Mesendoderm (in vitro differentiated cells): ENCODE data around the gene FARP2.
"Not testable (repeated sequence)": the region's sequence is repeated elsewhere in the genome, so short reads cannot be mapped to it uniquely, and the experiment has no call there.

Experiments
- DNase-seq: peaks from one replicate; pipeline ENCODE4 v3.0.0; 2013
- H2AK5ac ChIP-seq: 2 replicates; pipeline ENCODE4 v1.6.1; 2013; ENCODE audit warnings: low read length, inconsistent platforms
- H2BK120ac ChIP-seq: 2 replicates; pipeline ENCODE4 v1.6.1; 2013; ENCODE audit warnings: low read depth, mild to moderate bottlenecking, low read length, moderate library complexity, mixed read lengths
- H2BK15ac ChIP-seq: replicated peaks from 2 replicates; pipeline ENCODE4 v1.6.1; 2013; ENCODE audit warnings: low read depth, mild to moderate bottlenecking, moderate library complexity
- H2BK5ac ChIP-seq: 2 replicates; pipeline ENCODE4 v1.6.1; 2013; ENCODE audit warnings: low read length, inconsistent platforms
- H3K18ac ChIP-seq: 2 replicates; pipeline ENCODE4 v1.6.1; 2013; ENCODE audit warnings: mild to moderate bottlenecking, low read length, mixed read lengths
- H3K23ac ChIP-seq: one replicate; pipeline ENCODE4 v1.6.1; 2013; ENCODE audit warnings: low read length
- H3K27ac ChIP-seq: 2 replicates; pipeline ENCODE4 v1.5.1; 2013; ENCODE audit warnings: low read depth, mild to moderate bottlenecking, inconsistent platforms, low read length, moderate library complexity
- H3K27me3 ChIP-seq: 2 replicates; pipeline ENCODE4 v1.6.1; 2013; ENCODE audit warnings: low read length, control low read depth, mild to moderate bottlenecking, inconsistent platforms; ENCODE audit not compliant: insufficient read depth, poor library complexity
- H3K36me3 ChIP-seq: 2 replicates; pipeline ENCODE4 v1.6.1; 2013; ENCODE audit warnings: low read length, inconsistent platforms; ENCODE audit not compliant: control insufficient read depth, insufficient read depth
- H3K4ac ChIP-seq: one replicate; pipeline ENCODE4 v1.6.1; 2013; ENCODE audit warnings: low read depth, mild to moderate bottlenecking, low read length, moderate library complexity
- H3K4me1 ChIP-seq: 2 replicates; pipeline ENCODE4 v1.6.1; 2013; ENCODE audit warnings: low read depth, low read length, inconsistent platforms; ENCODE audit not compliant: control insufficient read depth
- H3K4me2 ChIP-seq: 2 replicates; pipeline ENCODE4 v1.6.1; 2013; ENCODE audit warnings: low read length
- H3K4me3 ChIP-seq: 2 replicates; pipeline ENCODE4 v1.5.1; 2013; ENCODE audit warnings: mild to moderate bottlenecking, low read length
- H3K56ac ChIP-seq: one replicate; pipeline ENCODE4 v1.6.1; 2013; ENCODE audit warnings: low read length
- H3K79me1 ChIP-seq: 2 replicates; pipeline ENCODE4 v1.6.1; 2013; ENCODE audit warnings: low read length, inconsistent platforms
- H3K79me2 ChIP-seq: 2 replicates; pipeline ENCODE4 v1.6.1; 2013; ENCODE audit warnings: mild to moderate bottlenecking, low read length; ENCODE audit not compliant: control insufficient read depth, insufficient read depth
- H3K9ac ChIP-seq: 2 replicates; pipeline ENCODE4 v1.6.1; 2013; ENCODE audit warnings: low read length, inconsistent platforms
- H4K5ac ChIP-seq: one replicate; pipeline ENCODE4 v1.6.1; 2013; ENCODE audit warnings: low read length
- H4K8ac ChIP-seq: one replicate; pipeline ENCODE4 v1.6.1; 2013; ENCODE audit warnings: low read depth, mild to moderate bottlenecking, control low read depth, low read length, moderate library complexity
- WGBS: extraction: QIAGEN DNeasy Blood & Tissue Kit; methylation state at CpG from one replicate; pipeline ENCODE4 v1.1.7; 2013; ENCODE audit warnings: low lambda C conversion rate, missing lambda C conversion rate; ENCODE audit not compliant: insufficient coverage; ENCODE audit errors: extremely low coverage; 5-methylcytosine and 5-hydroxymethylcytosine counted together

Gene FARP2

GRCh38 chr2:241413929-241414580 lies 58.0 kb downstream of the FARP2 start:
- H3K36me3 ChIP-seq: peaks cover 8% of the 10 kb centered on the region

GRCh38 chr2:241415196-241415595 lies 59.1 kb downstream of the FARP2 start:
- H3K36me3 ChIP-seq: peaks cover 9% of the 10 kb centered on the region
- H2BK5ac ChIP-seq: no peak overlapping the region
- no peak overlapping the region for H4K5ac ChIP-seq
- no peak overlapping the region for H2AK5ac ChIP-seq
- no peak overlapping the region for H3K4me3 ChIP-seq
- H3K23ac ChIP-seq: no peak overlapping the region
- no peaks in the 10 kb centered on the region for H3K4me1 ChIP-seq
- no peaks in the 10 kb centered on the region for H3K79me2 ChIP-seq
- H4K8ac ChIP-seq: no peak overlapping the region
- no peak overlapping the region for H3K4me2 ChIP-seq
- H2BK120ac ChIP-seq: no peak overlapping the region
- DNase-seq: no peak
- H3K56ac ChIP-seq: no peak overlapping the region
- H3K27ac ChIP-seq: no peak overlapping the region
- no peaks in the 10 kb centered on the region for H3K27me3 ChIP-seq
- no CpG with 5 or more reads among the region's 3 CpGs for WGBS
- no peak overlapping the region for H3K9ac ChIP-seq
- no peaks in the 10 kb centered on the region for H3K79me1 ChIP-seq
- no peak overlapping the region for H3K18ac ChIP-seq
- no peak overlapping the region for H2BK15ac ChIP-seq
- H3K4ac ChIP-seq: no peak overlapping the region

More at GRCh38 chr2:241413929-241414580, 58.0 kb downstream of the FARP2 start:
- no peaks in the 10 kb centered on the region for H3K4me1 ChIP-seq
- no peaks in the 10 kb centered on the region for H3K79me1 ChIP-seq
- no peak overlapping the region for H3K4me2 ChIP-seq
- no peaks in the 10 kb centered on the region for H3K27me3 ChIP-seq
- no peak overlapping the region for H4K8ac ChIP-seq
- H3K9ac ChIP-seq: no peak overlapping the region
- H2AK5ac ChIP-seq: no peak overlapping the region
- H3K79me2 ChIP-seq: no peaks in the 10 kb centered on the region
- H3K4me3 ChIP-seq: no peak overlapping the region
- H3K18ac ChIP-seq: no peak overlapping the region
- no peak overlapping the region for H4K5ac ChIP-seq
- no peak overlapping the region for H2BK15ac ChIP-seq
- H3K56ac ChIP-seq: no peak overlapping the region
- no peak overlapping the region for H2BK5ac ChIP-seq
- H2BK120ac ChIP-seq: no peak overlapping the region
- no peak overlapping the region for H3K23ac ChIP-seq
- DNase-seq: no peak
- no CpG with 5 or more reads among the region's 7 CpGs for WGBS
- H3K27ac ChIP-seq: no peak overlapping the region
- H3K4ac ChIP-seq: no peak overlapping the region

DNA sequence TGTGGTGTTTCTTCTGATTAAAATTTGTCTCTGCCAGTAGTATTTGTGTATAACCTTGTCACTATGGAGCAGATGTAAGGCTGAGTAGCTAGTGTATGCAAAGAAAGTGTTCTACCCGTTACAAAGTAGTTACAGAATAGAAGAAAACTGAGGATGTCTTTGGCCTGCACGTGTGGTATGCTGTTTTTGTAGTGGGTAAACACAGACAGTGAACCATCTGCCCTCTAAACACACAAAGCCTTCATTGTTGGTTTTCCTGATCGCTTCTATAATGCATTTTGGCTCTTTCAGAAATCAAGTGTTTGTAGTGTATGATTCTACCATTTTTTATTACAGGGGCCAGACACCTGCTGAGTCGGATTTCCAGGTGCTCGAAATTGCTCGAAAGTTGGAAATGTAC lies 61.5 kb downstream of the FARP2 start:
- Histone ChIP-seq H4K5ac (no peak overlapping the region), H3K4me2 (no peak overlapping the region), H3K4ac (no peak overlapping the region), H3K79me1 (no peaks in the 10 kb centered on the region), H2BK15ac (no peak overlapping the region), H3K4me1 (no peaks in the 10 kb centered on the region), H3K79me2 (no peaks in the 10 kb centered on the region), H3K18ac (no peak overlapping the region), H3K36me3 (peaks cover 7% of the 10 kb centered on the region), H3K27me3 (no peaks in the 10 kb centered on the region), H3K27ac (no peak overlapping the region), H2BK5ac (no peak overlapping the region), H3K23ac (no peak overlapping the region), H4K8ac (no peak overlapping the region), H2AK5ac (no peak overlapping the region), H3K56ac (no peak overlapping the region), H3K9ac (no peak overlapping the region), H3K4me3 (no peak overlapping the region), H2BK120ac (no peak overlapping the region)
- DNase-seq: no peak
- no CpG with 5 or more reads among the region's 6 CpGs for whole genome bisulfite sequencing

DNA sequence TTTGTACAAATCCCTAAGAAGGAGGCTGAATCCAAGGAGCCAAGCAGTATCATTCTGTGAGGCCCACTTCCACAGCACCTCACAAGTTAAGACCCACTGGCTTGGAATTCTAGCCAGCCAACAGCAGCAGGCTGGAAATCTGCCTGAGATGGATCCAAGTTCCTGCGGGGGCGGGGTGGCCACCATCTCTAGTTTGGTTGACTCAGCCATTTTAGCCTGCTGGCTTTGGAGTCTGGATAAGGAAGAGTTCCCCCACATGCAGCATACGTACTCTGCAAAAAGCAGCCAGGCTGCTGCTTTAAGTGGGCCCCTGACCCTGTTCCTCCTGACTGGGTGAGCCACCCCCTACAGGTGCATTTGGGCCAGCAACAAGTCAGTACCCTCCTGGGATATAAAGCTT lies 65.2 kb downstream of the FARP2 start:
- Histone ChIP-seq H4K8ac (no peak overlapping the region), H3K4ac (no peak overlapping the region), H3K79me2 (no peaks in the 10 kb centered on the region), H4K5ac (no peak overlapping the region), H3K79me1 (no peaks in the 10 kb centered on the region), H3K27me3 (no peaks in the 10 kb centered on the region), H3K9ac (no peak overlapping the region), H3K56ac (no peak overlapping the region), H2BK15ac (no peak overlapping the region), H3K23ac (no peak overlapping the region), H2BK120ac (no peak overlapping the region), H2BK5ac (no peak overlapping the region), H3K4me1 (no peaks in the 10 kb centered on the region), H2AK5ac (no peak overlapping the region), H3K27ac (no peak overlapping the region), H3K36me3 (peaks cover 3% of the 10 kb centered on the region), H3K18ac (no peak overlapping the region), H3K4me3 (no peak overlapping the region), H3K4me2 (no peak overlapping the region)
- WGBS: no CpG with 5 or more reads among the region's 3 CpGs
- no peak for DNase-seq

GRCh38 chr2:241421942-241422341 lies 65.9 kb downstream of the FARP2 start:
- not testable (repeated sequence) for H3K4me3 ChIP-seq, H2BK15ac ChIP-seq, H4K8ac ChIP-seq, H3K36me3 ChIP-seq, H2AK5ac ChIP-seq, H3K27ac ChIP-seq, H2BK120ac ChIP-seq, H2BK5ac ChIP-seq, H3K9ac ChIP-seq, H3K27me3 ChIP-seq, H4K5ac ChIP-seq, H3K23ac ChIP-seq, H3K79me1 ChIP-seq, H3K4ac ChIP-seq, H3K4me1 ChIP-seq, H3K56ac ChIP-seq, H3K18ac ChIP-seq, DNase-seq, H3K79me2 ChIP-seq, H3K4me2 ChIP-seq
- WGBS: no CpG with 5 or more reads among the region's 5 CpGs

DNA sequence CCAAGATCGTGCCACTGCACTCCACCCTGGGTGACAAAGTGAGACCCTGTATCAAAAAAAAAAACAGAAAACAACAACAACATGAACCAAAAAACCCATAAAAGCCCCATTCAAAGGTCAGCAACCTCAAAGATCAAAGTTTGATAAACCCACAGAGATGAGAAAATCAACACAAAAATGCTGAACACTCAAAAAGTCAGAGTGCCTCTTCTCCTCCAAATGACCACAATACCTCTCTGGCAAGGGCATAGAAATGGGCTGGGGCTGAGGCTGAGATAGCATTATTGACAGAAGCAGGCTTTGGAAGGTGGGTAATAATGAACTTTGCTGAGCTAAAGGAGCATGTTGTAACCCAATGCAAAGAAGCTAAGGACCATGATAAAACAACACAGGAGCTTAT lies 66.3 kb downstream of the FARP2 start:
- peaks cover 3% of the 10 kb centered on the region for H3K36me3 ChIP-seq
- no peak overlapping the region for H3K18ac ChIP-seq
- H3K4ac ChIP-seq: no peak overlapping the region
- H3K23ac ChIP-seq: no peak overlapping the region
- no peaks in the 10 kb centered on the region for H3K27me3 ChIP-seq
- no peak overlapping the region for H2BK120ac ChIP-seq
- H3K4me3 ChIP-seq: no peak overlapping the region
- H2BK15ac ChIP-seq: no peak overlapping the region
- DNase-seq: no peak
- no peak overlapping the region for H2AK5ac ChIP-seq
- H3K9ac ChIP-seq: no peak overlapping the region
- no peak overlapping the region for H3K27ac ChIP-seq
- H3K4me2 ChIP-seq: no peak overlapping the region
- no peaks in the 10 kb centered on the region for H3K4me1 ChIP-seq
- no peaks in the 10 kb centered on the region for H3K79me1 ChIP-seq
- no peak overlapping the region for H4K8ac ChIP-seq
- WGBS: no CpG with 5 or more reads among the region's 1 CpG
- no peaks in the 10 kb centered on the region for H3K79me2 ChIP-seq
- H2BK5ac ChIP-seq: no peak overlapping the region
- H4K5ac ChIP-seq: no peak overlapping the region
- no peak overlapping the region for H3K56ac ChIP-seq
